Osteoblast (primary cell): ENCODE data around the gene RNASE8. TPM values are rescaled to one million over a fixed set of nuclear protein-coding genes. Genes with fewer than 3 reads are reported as not detected.

Source experiments
- DNase-seq: peaks from one replicate; pipeline ENCODE4 v3.0.0; 2011; ENCODE audit warnings: low spot score, mixed read lengths; ENCODE audit not compliant: insufficient read length; ENCODE audit errors: missing footprints
- H2AFZ ChIP-seq: 2 replicates; pipeline ENCODE4 v1.6.0; 2011; ENCODE audit warnings: mild to moderate bottlenecking, low read length
- H3K27ac ChIP-seq: 2 replicates; pipeline ENCODE4 v1.5.1; 2011; ENCODE audit warnings: mild to moderate bottlenecking, low read depth, low read length, moderate library complexity
- H3K27me3 ChIP-seq: 2 replicates; pipeline ENCODE4 v1.6.0; 2012; ENCODE audit warnings: mild to moderate bottlenecking, control low read depth, inconsistent platforms, low read length, moderate library complexity; ENCODE audit not compliant: insufficient read depth
- H3K36me3 ChIP-seq: 2 replicates; pipeline ENCODE4 v1.5.1; 2011; ENCODE audit warnings: mild to moderate bottlenecking, low read length, control low read depth, moderate library complexity; ENCODE audit not compliant: insufficient read depth
- H3K4me1 ChIP-seq: 2 replicates; pipeline ENCODE4 v1.5.1; 2011; ENCODE audit warnings: mild to moderate bottlenecking, low read length, control low read depth, moderate library complexity; ENCODE audit not compliant: insufficient read depth
- H3K4me2 ChIP-seq: 2 replicates; pipeline ENCODE4 v1.6.0; 2011; ENCODE audit warnings: mild to moderate bottlenecking, low read length; ENCODE audit not compliant: insufficient read depth
- H3K4me3 ChIP-seq: fragments of 200-600 bp; sonication (generic); 3 replicates; pipeline ENCODE4 v1.5.1; 2012; ENCODE audit warnings: mild to moderate bottlenecking, low read length, inconsistent platforms; ENCODE audit not compliant: insufficient read depth
- H3K79me2 ChIP-seq: 2 replicates; pipeline ENCODE4 v1.6.0; 2012; ENCODE audit warnings: mild to moderate bottlenecking, low read length, control low read depth, inconsistent platforms; ENCODE audit not compliant: insufficient read depth
- H3K9me3 ChIP-seq: 2 replicates; pipeline ENCODE4 v1.5.1; 2011; ENCODE audit warnings: low read depth, low read length, control low read depth
- H4K20me1 ChIP-seq: 2 replicates; pipeline ENCODE4 v1.6.0; 2012; ENCODE audit warnings: mild to moderate bottlenecking, low read length, control low read depth; ENCODE audit not compliant: insufficient read depth
- CTCF ChIP-seq: IDR thresholded peaks from 2 replicates; pipeline ENCODE4 v1.5.1; 2011; ENCODE audit warnings: mild to moderate bottlenecking, low read depth, low read length, moderate library complexity; ENCODE audit errors: extremely low read depth
- total RNA-seq: library from RNA; depleted of rRNA; stranded (reverse); fragments of >200 nt; gene quantifications from 2 replicates; pipeline ENCODE4 v1.2.3, GENCODE V29; 2012

The RNASE8 gene
- total RNA-seq, 1 donor = not detected

- no peak for TF ChIP-seq CTCF
- no peak overlapping the region for H3K4me2 ChIP-seq
- no peak overlapping the region for H3K4me3 ChIP-seq
- no peaks in the 10 kb centered on the region for H3K36me3 ChIP-seq
- no peaks in the 10 kb centered on the region for H4K20me1 ChIP-seq
- H3K27ac ChIP-seq = no peak overlapping the region
- no peaks in the 10 kb centered on the region for H3K9me3 ChIP-seq
- H3K4me1 ChIP-seq = peaks cover 17% of the 10 kb centered on the region
- H3K27me3 ChIP-seq = no peaks in the 10 kb centered on the region
- DNase-seq = no peak
- no peak overlapping the region for H2AFZ ChIP-seq
- no peaks in the 10 kb centered on the region for H3K79me2 ChIP-seq
These were observed 3.4 kb upstream of the RNASE8 start for GRCh38 chr14:21054123-21054767.

- Histone ChIP-seq H3K27ac (no peak overlapping the region), H3K4me1 (peaks cover 14% of the 10 kb centered on the region), H3K79me2 (no peaks in the 10 kb centered on the region), H3K27me3 (no peaks in the 10 kb centered on the region), H4K20me1 (no peaks in the 10 kb centered on the region), H3K36me3 (no peaks in the 10 kb centered on the region), H3K4me3 (no peak overlapping the region), H3K4me2 (no peak overlapping the region), H2AFZ (no peak overlapping the region), H3K9me3 (no peaks in the 10 kb centered on the region)
- no peak for DNase-seq
- no peak for TF ChIP-seq CTCF
These were observed 2.9 kb upstream of the RNASE8 start for GRCh38 chr14:21054768-21055145.

GRCh38 chr14:21055432-21056117, 2.0 kb upstream of the RNASE8 start:
- TF ChIP-seq CTCF = no peak
- Histone ChIP-seq H2AFZ (peak overlapping the region; percentile 10), H3K36me3 (no peaks in the 10 kb centered on the region), H3K4me3 (no peak overlapping the region), H3K9me3 (no peaks in the 10 kb centered on the region), H3K4me1 (peaks cover 22% of the 10 kb centered on the region), H3K79me2 (no peaks in the 10 kb centered on the region), H4K20me1 (no peaks in the 10 kb centered on the region), H3K27me3 (no peaks in the 10 kb centered on the region), H3K27ac (no peak overlapping the region), H3K4me2 (no peak overlapping the region)
- DNase-seq = no peak

- H3K4me1 ChIP-seq = peaks cover 24% of the 10 kb centered on the region
- no peak overlapping the region for H3K4me3 ChIP-seq
- no peak overlapping the region for H3K27ac ChIP-seq
- peak; percentile 55 for DNase-seq
- H2AFZ ChIP-seq = no peak overlapping the region
- TF ChIP-seq CTCF = no peak
- no peaks in the 10 kb centered on the region for H3K36me3 ChIP-seq
- no peaks in the 10 kb centered on the region for H3K27me3 ChIP-seq
- H3K4me2 ChIP-seq = no peak overlapping the region
- no peaks in the 10 kb centered on the region for H3K9me3 ChIP-seq
- H3K79me2 ChIP-seq = no peaks in the 10 kb centered on the region
- H4K20me1 ChIP-seq = no peaks in the 10 kb centered on the region
These were observed 980 bp upstream of the RNASE8 start for GRCh38 chr14:21056520-21057163.
